ENCODE data around the gene CACNA1H.
"Not testable (repeated sequence)": the region's sequence is repeated elsewhere in the genome, so short reads cannot be mapped to it uniquely, and the experiment has no call there.

DNA sequence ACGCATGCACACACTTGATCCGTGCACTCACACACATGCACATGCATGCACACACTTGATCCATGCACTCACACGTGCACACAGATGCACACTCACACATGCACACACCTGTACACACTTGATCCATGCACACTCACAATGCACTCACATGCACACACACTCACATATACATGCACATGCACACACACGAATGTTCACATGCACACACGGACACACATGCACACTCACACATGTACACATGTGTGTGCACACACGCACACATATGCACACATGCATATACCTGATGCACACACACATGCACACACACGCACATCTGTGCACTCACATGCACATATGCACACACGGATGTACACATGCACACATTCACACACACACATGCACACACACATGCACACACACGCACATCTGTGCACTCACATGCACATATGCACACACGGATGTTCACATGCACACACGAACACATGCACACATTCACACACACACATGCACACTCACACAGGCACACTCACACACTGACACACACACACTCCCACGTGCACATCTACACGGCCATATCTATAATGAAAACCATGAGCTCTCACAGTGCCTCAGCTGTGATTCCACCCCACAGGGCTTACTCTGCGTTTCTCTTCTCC lies 95.1 kb downstream of the CACNA1H start:
- not testable (repeated sequence) for TF ChIP-seq CTCF (conservative IDR thresholded peaks at IDR 0.05; ENCODE audit: low read depth, low read length); BHLHE40 (IDR thresholded peaks at IDR 0.05; ENCODE audit: low read depth, low read length); SMC3 (IDR thresholded peaks at IDR 0.05; ENCODE audit: low read depth, low read length); POLR2A (IDR thresholded peaks at IDR 0.05; ENCODE audit: low read depth, low read length); FOS (IDR thresholded peaks at IDR 0.05; ENCODE audit: low read depth, low read length); CEBPB (IDR thresholded peaks at IDR 0.05; ENCODE audit: low read depth, low read length); RAD21 (IDR thresholded peaks at IDR 0.05; ENCODE audit: low read length)
